MM.1S (cell line): ENCODE measurements around the gene SPC25.

Experiments used
- DNase-seq: peaks from one replicate; pipeline ENCODE4 v3.0.0-alpha.2; 2015
- H2AFZ ChIP-seq: fragments of 300-600 bp; sonication (generic); 2 replicates; pipeline ENCODE4 v1.6.0; 2016; ENCODE audit warnings: antibody characterized with exemption, low read length
- H3F3A ChIP-seq: fragments of 300-600 bp; sonication (generic); 2 replicates; pipeline ENCODE4 v1.6.1; 2016; ENCODE audit warnings: mild to moderate bottlenecking, antibody characterized with exemption, low read length, moderate library complexity, mixed read lengths; ENCODE audit not compliant: insufficient read depth
- H3K27ac ChIP-seq: fragments of 300-600 bp; sonication (generic); 2 replicates; pipeline ENCODE4 v1.5.1; 2016; ENCODE audit warnings: mild to moderate bottlenecking, low read length
- H3K27me3 ChIP-seq: fragments of 300-600 bp; sonication (generic); replicated peaks from 2 replicates; pipeline ENCODE4 v1.6.0; 2016; ENCODE audit warnings: low read length; ENCODE audit not compliant: insufficient read depth
- H3K36me3 ChIP-seq: fragments of 300-600 bp; sonication (generic); replicated peaks from 2 replicates; pipeline ENCODE4 v1.6.1; 2016; ENCODE audit warnings: mild to moderate bottlenecking, low read length, mixed read lengths; ENCODE audit not compliant: insufficient read depth
- H3K4me1 ChIP-seq: fragments of 300-600 bp; sonication (generic); 2 replicates; pipeline ENCODE4 v1.6.1; 2016; ENCODE audit warnings: low read length, mixed read lengths
- H3K4me2 ChIP-seq: fragments of 300-600 bp; sonication (generic); 2 replicates; pipeline ENCODE4 v1.6.0; 2016; ENCODE audit warnings: low read depth, low read length
- H3K4me3 ChIP-seq: fragments of 300-600 bp; sonication (generic); 2 replicates; pipeline ENCODE4 v1.5.1; 2016; ENCODE audit warnings: low read length, mixed read lengths
- H3K79me2 ChIP-seq: fragments of 300-600 bp; sonication (generic); 2 replicates; pipeline ENCODE4 v1.6.1; 2016; ENCODE audit warnings: mixed run types, low read length, mixed read lengths
- H3K9ac ChIP-seq: fragments of 300-600 bp; sonication (generic); 2 replicates; pipeline ENCODE4 v1.6.1; 2016; ENCODE audit warnings: low read length, mixed read lengths
- H3K9me2 ChIP-seq: fragments of 300-600 bp; sonication (generic); replicated peaks from 2 replicates; pipeline ENCODE4 v1.6.1; 2016; ENCODE audit warnings: mild to moderate bottlenecking, low read length, mixed read lengths; ENCODE audit not compliant: insufficient read depth
- H3K9me3 ChIP-seq: fragments of 300-600 bp; sonication (generic); replicated peaks from 2 replicates; pipeline ENCODE4 v1.6.1; 2016; ENCODE audit warnings: mild to moderate bottlenecking, low read length, mixed read lengths; ENCODE audit not compliant: insufficient read depth
- H4K20me1 ChIP-seq: fragments of 300-600 bp; sonication (generic); 2 replicates; pipeline ENCODE4 v1.6.1; 2016; ENCODE audit warnings: mild to moderate bottlenecking, low read length, moderate library complexity, mixed read lengths; ENCODE audit not compliant: insufficient read depth
- EZH2 ChIP-seq: fragments of 300-600 bp; sonication (generic); optimal IDR thresholded peaks from 2 replicates; pipeline ENCODE3; 2017; ENCODE audit warnings: low read depth, mild to moderate bottlenecking, antibody characterized with exemption, low read length, mixed read lengths
- EZH2phosphoT487 ChIP-seq: fragments of 300-600 bp; sonication (generic); IDR thresholded peaks from 2 replicates; pipeline ENCODE4 v1.6.1; 2018; ENCODE audit warnings: antibody characterized with exemption, low read length
- TF ChIP-seq, protein P1 (sequence below): fragments of 300-600 bp; sonication (generic); IDR thresholded peaks from 2 replicates; pipeline ENCODE4 v1.5.1; 2016; ENCODE audit warnings: antibody characterized with exemption, low read length, mixed read lengths

The SPC25 gene

GRCh38 chr2:168896783-168897182, 6.6 kb upstream of the SPC25 start:
- Histone ChIP-seq H3K79me2 (no peaks in the 10 kb centered on the region), H3K9ac (no peak overlapping the region), H3K27ac (no peak overlapping the region), H4K20me1 (no peaks in the 10 kb centered on the region), H3K9me3 (no peaks in the 10 kb centered on the region), H3K4me2 (no peak overlapping the region), H3F3A (no peaks in the 10 kb centered on the region), H3K9me2 (no peaks in the 10 kb centered on the region), H3K4me1 (no peaks in the 10 kb centered on the region), H3K27me3 (no peaks in the 10 kb centered on the region), H2AFZ (no peak overlapping the region), H3K4me3 (no peak overlapping the region), H3K36me3 (no peaks in the 10 kb centered on the region)
- DNase-seq = no peak
- TF ChIP-seq EZH2phosphoT487 = no peak
- no peak for TF ChIP-seq EZH2
- TF ChIP-seq, protein P1, sequence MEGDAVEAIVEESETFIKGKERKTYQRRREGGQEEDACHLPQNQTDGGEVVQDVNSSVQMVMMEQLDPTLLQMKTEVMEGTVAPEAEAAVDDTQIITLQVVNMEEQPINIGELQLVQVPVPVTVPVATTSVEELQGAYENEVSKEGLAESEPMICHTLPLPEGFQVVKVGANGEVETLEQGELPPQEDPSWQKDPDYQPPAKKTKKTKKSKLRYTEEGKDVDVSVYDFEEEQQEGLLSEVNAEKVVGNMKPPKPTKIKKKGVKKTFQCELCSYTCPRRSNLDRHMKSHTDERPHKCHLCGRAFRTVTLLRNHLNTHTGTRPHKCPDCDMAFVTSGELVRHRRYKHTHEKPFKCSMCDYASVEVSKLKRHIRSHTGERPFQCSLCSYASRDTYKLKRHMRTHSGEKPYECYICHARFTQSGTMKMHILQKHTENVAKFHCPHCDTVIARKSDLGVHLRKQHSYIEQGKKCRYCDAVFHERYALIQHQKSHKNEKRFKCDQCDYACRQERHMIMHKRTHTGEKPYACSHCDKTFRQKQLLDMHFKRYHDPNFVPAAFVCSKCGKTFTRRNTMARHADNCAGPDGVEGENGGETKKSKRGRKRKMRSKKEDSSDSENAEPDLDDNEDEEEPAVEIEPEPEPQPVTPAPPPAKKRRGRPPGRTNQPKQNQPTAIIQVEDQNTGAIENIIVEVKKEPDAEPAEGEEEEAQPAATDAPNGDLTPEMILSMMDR = no peak

- H3K9me3 ChIP-seq = no peaks in the 10 kb centered on the region
- H3K4me3 ChIP-seq = no peak overlapping the region
- peaks cover 2% of the 10 kb centered on the region; the same call in 1 of the 2 replicates for H3K4me1 ChIP-seq
- no peak overlapping the region for H2AFZ ChIP-seq
- H3K79me2 ChIP-seq = no peaks in the 10 kb centered on the region
- no peak overlapping the region for H3K9ac ChIP-seq
- no peak for TF ChIP-seq EZH2
- TF ChIP-seq, protein P1 = no peak
- H3K9me2 ChIP-seq = no peaks in the 10 kb centered on the region
- no peak overlapping the region for H3K4me2 ChIP-seq
- DNase-seq = no peak
- H3K36me3 ChIP-seq = no peaks in the 10 kb centered on the region
- H3F3A ChIP-seq = no peaks in the 10 kb centered on the region
- H4K20me1 ChIP-seq = no peaks in the 10 kb centered on the region
- H3K27ac ChIP-seq = no peak overlapping the region
- no peaks in the 10 kb centered on the region for H3K27me3 ChIP-seq
These were observed 5.5 kb upstream of the SPC25 start for GRCh38 chr2:168895771-168896170.

DNA sequence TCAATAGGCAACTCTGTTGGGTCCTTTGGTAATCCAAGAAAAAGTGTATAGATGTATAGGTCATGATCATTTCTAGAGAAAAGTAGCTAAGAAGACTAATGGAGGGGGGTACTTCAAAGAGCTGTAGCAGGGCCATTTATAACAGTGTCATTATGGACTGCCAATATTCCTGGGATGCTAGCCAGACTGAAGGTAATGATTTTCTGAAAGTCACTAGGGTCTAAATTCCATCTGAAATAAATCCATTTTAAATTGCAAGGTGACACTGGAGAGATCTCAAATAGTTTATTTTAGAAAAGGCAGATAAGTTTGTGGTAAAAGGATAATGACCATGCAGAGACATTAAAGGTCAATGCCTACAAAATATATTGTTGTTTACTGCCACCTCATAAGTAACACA, 4.5 kb upstream of the SPC25 start:
- H3K4me1 ChIP-seq = peaks cover 5% of the 10 kb centered on the region; the same call in 1 of the 2 replicates
- no peak overlapping the region for H3K9ac ChIP-seq
- H3K9me3 ChIP-seq = no peaks in the 10 kb centered on the region
- H3K4me2 ChIP-seq = no peak overlapping the region
- no peak for DNase-seq
- TF ChIP-seq, protein P1 = no peak
- TF ChIP-seq EZH2 (no peak), EZH2phosphoT487 (no peak)
- H3K27me3 ChIP-seq = no peaks in the 10 kb centered on the region
- H2AFZ ChIP-seq = no peak overlapping the region
- H3K4me3 ChIP-seq = no peak overlapping the region
- H3K9me2 ChIP-seq = no peaks in the 10 kb centered on the region
- no peaks in the 10 kb centered on the region for H3F3A ChIP-seq
- H3K36me3 ChIP-seq = no peaks in the 10 kb centered on the region
- H3K79me2 ChIP-seq = peaks cover 5% of the 10 kb centered on the region
- H4K20me1 ChIP-seq = no peaks in the 10 kb centered on the region
- no peak overlapping the region for H3K27ac ChIP-seq
